HG02642 (cell line): ENCODE measurements around the gene EOMES.
A peak's percentile ranks its signal among the peaks of the same experiment; 100 is the strongest.
"Not testable (repeated sequence)": the region's sequence is repeated elsewhere in the genome, so short reads cannot be mapped to it uniquely, and the experiment has no call there.

Source experiments
- ATAC-seq: cut with Tn5 transposase; IDR thresholded peaks from one replicate; pipeline ENCODE4 v1.9.1; 2021; ENCODE audit warnings: mild to moderate bottlenecking; ENCODE audit not compliant: unreplicated experiment, poor library complexity

EOMES gene

GRCh38 chr3:27721717-27722564 is at the start of gene EOMES:
Gene EOMES, minus strand, starts transcription at chr3:27722323. Its CDS starts 29 bp downstream, at chr3:27722294.
- peak; percentile 63 for ATAC-seq

DNA sequence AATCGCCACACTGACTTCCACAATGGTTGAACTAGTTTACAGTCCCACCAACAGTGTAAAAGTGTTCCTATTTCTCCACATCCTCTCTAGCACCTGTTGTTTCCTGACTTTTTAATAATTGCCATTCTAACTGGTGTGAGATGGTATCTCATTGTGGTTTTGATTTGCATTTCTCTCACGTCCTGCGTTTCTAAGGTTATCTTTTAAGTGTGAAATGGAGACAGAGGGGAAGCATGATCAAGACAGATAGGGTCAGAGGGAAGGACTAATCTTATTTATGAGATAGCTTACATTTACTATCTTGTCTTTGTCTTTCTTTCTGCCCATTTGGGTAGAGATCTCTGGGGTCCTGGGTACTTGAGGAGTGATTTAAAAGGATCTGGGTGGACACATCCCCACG is 48.3 kb upstream of the EOMES start:
- ATAC-seq: not testable (repeated sequence)

GRCh38 chr3:27767000-27767399 is 44.9 kb upstream of the EOMES start:
- ATAC-seq: no peak

DNA sequence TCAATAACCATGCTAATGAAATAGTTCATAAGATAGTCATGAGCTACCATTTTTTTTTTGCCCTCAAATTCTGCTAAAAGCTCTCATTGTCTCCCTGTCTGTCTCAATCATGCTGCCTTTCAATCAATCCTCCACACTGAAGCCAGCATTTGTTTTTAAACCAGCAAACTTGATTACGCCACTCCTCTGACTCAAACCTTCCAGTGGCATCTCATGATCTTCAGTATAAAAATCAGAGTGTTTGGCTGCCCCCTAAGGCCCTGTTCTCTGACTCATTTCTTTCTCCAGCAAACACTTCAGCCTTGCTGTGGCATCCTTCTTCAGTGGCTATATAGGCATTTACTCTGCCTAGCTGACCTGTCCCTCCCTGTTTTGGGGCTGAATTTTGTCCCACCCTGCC is 36.0 kb upstream of the EOMES start:
- no peak for ATAC-seq

- no peak for ATAC-seq
Measured at GRCh38 chr3:27756877-27757276, 34.8 kb upstream of the EOMES start.

- no peak for ATAC-seq
Measured at GRCh38 chr3:27752926-27753325, 30.8 kb upstream of the EOMES start.

DNA sequence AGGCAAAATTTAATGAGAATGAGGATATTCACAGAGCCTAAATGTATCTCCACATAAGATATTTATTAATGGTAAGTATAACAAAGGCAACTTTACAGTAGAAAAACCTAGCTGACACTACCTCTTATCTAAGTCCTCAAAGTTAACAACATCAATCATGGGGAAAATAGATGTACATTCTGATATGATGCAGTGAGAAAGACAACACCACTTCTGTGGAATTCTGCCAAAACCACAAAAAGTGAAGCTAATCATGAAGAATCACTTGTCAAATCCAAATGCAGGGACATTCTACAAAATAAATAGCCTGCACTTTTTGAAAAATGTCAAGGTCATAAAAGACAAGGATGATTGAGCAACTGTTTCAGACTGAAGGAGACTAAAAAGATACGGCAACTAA is 27.5 kb upstream of the EOMES start:
- ATAC-seq: no peak

DNA sequence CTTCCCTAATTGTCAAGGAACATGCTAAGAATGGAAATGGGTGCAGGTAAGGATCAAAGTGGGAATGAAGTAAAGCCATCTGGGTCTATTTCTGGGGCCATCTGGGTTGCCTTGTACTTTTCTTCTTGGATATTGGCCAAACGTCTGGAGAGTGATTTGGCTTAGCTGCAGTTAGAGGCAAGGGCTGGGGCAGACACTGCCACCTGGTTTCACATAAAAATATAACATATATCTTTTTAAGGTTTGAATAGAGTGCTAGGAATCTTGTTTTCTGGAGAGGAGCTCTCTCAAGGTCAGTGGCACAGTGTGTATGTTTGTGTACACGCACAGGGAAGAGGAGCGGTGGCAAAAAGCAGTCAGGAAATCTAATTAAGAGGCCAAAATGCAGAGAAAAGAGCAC is 24.7 kb upstream of the EOMES start:
- no peak for ATAC-seq

GRCh38 chr3:27740854-27741253 is 18.7 kb upstream of the EOMES start:
- ATAC-seq: no peak

- no peak for ATAC-seq
Measured at GRCh38 chr3:27737091-27737490, 15.0 kb upstream of the EOMES start.

DNA sequence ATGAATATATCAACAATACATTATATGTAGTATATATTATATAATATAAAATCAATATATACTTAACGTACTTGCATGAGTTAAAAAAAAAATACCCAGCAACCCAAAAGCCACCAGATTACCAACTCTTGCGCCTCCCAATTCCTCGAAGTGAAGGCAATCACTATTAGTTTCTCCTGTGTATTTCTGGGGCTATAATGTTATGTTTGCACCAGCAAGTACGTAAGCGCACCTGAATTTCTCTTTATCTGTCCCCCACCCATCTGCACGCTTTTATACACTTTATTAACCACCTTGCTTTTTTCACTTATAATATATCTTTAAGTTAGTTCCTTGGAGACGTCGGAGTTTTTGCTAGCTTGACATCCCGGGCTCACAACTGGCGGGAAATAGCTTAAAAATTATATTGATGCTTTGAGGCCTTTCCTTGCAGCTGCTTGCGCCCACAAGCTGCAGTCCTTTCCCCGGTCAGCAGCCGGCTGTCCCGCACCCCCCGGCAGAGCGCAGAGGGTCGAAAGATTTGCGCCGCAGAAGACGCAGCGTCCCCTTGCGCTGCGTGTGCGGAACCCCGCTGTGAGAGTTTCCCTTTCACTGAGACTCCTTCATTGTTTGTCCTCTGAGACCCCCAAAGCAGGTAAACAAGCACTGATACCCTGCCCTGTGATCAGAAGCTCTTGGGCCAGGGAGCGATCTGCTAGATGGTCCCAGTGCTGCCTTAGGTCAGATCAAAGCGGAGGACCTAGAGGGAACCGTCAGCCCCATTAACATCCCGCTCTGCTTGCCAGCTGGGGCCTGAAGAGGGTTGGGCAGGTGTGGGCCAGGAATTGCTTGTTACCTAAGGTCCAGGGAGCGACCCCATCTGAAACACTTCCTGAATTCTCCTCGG is 8.9 kb upstream of the EOMES start:
- no peak for ATAC-seq

GRCh38 chr3:27729748-27730611 is 7.9 kb upstream of the EOMES start:
- ATAC-seq: no peak

- ATAC-seq: no peak
Measured at GRCh38 chr3:27729325-27729724, 7.2 kb upstream of the EOMES start.

DNA sequence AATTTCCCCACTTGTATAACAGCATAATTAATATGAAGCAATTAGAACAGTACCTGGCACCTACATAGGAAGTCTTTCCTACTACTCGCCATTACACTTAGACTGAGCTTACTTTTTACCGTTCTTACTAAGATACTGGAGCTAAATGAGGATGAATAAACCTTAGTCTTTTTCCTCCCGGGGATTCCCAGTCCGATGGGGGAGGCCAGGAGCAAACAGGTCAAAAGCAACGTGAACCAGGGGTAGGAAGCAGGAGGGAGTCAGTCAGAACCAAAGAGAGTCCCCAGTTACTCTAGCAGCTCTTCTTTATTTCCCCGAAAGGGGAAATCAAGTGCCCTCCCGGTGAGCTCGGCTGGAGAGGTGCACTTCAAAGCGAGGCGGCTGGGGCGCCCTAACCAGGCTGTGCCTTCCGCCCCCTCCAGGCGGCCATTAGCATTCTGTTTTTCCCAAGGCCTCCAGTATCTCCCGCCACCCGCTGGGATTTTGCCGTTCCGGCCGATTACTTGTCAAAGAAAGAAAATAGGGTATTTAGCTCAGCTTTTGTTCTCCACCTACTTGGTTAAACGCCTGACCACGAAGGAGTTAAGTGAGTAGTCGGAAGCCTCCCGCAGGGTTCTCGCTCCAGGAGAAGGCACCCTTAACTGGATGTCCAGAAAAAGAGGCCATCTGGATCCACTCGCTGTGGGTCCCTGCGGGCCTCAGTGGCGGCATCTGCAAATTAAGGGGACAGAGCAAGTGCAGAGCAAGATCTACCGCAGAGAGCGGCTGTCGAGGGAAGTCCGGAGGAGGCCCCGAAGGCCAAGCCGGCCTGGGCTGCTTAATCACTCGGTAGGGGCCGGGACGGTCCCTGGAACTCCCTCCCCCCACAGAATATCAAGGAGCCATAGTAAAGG is 6.3 kb upstream of the EOMES start:
- ATAC-seq: no peak

GRCh38 chr3:27726240-27726639 is 4.1 kb upstream of the EOMES start:
- ATAC-seq: no peak

DNA sequence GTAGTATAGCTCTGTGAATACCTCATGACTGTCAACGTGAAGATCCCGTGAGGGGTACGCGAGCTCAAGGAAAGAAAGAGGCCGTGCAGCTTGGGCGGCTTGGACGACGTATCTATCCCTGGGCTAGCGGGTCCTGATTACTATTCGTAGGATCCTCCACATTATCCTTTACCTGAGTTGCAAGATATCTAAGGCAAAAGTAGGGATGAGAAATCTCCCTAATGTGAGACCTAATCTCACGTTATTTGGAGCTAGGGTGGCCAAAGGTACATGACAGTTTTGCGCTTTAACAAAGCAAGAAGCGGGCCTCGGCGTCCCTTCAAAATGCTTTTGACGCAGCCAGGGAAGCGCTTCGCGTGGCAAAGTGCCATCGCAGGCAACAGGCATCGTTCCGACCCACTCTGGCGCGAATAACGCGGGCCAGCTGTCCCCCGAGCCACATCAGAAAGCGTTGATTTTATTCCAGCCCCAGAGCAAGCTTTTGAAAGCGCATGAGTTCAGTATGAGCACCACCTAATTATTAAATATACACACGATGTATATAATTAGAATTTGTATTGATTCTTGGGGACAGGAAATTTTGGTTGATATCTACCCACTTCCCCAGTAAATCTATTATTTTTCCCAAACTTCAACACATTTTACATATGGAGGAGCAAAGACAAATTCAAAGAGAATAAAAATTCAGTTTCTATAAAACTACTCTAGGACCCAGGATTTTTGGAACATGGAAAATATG is 2.5 kb upstream of the EOMES start:
- ATAC-seq: no peak

DNA sequence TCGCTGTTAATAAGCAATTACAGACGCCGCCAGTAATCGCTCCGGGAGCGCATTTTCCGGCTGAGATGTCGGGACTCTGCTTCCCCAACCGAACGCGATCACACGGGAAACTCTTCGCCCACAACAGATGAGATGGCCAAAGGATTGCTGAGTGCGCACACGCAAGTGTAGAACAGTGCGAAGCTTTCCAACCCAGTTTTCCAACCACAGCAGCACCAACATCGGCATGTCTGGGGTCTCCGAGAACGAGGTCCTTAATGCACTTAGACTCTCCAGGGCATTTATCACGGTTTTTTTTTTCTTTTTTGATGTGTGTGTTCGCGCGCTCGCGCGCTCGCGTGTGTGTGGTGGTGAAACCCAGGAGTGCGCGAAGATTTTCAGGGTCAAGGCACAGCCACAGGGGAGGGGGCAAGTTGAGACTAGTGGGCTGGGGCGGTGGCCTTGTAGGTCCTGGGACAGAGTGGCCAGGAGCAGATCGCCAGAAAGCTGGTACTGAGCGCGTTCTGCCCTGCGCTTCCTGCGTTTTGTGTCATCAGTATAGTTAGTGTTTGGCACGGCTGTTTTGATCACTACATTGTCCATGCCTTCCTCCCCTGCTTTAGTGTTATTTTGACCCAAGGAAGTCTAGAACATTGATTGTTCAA is 1.8 kb upstream of the EOMES start:
- ATAC-seq: no peak

GRCh38 chr3:27723456-27723814 is 1.3 kb upstream of the EOMES start:
- ATAC-seq: no peak
